MM.1S (cell line): ENCODE measurements around the gene HDAC10.

Source experiments
- DNase-seq: peaks from one replicate; pipeline ENCODE4 v3.0.0-alpha.2; 2015
- H2AFZ ChIP-seq: fragments of 300-600 bp; sonication (generic); 2 replicates; pipeline ENCODE4 v1.6.0; 2016; ENCODE audit warnings: antibody characterized with exemption, low read length
- H3F3A ChIP-seq: fragments of 300-600 bp; sonication (generic); 2 replicates; pipeline ENCODE4 v1.6.1; 2016; ENCODE audit warnings: mild to moderate bottlenecking, antibody characterized with exemption, low read length, moderate library complexity, mixed read lengths; ENCODE audit not compliant: insufficient read depth
- H3K27ac ChIP-seq: fragments of 300-600 bp; sonication (generic); 2 replicates; pipeline ENCODE4 v1.5.1; 2016; ENCODE audit warnings: mild to moderate bottlenecking, low read length
- H3K27me3 ChIP-seq: fragments of 300-600 bp; sonication (generic); replicated peaks from 2 replicates; pipeline ENCODE4 v1.6.0; 2016; ENCODE audit warnings: low read length; ENCODE audit not compliant: insufficient read depth
- H3K36me3 ChIP-seq: fragments of 300-600 bp; sonication (generic); replicated peaks from 2 replicates; pipeline ENCODE4 v1.6.1; 2016; ENCODE audit warnings: mild to moderate bottlenecking, low read length, mixed read lengths; ENCODE audit not compliant: insufficient read depth
- H3K4me1 ChIP-seq: fragments of 300-600 bp; sonication (generic); 2 replicates; pipeline ENCODE4 v1.6.1; 2016; ENCODE audit warnings: low read length, mixed read lengths
- H3K4me2 ChIP-seq: fragments of 300-600 bp; sonication (generic); 2 replicates; pipeline ENCODE4 v1.6.0; 2016; ENCODE audit warnings: low read depth, low read length
- H3K4me3 ChIP-seq: fragments of 300-600 bp; sonication (generic); 2 replicates; pipeline ENCODE4 v1.5.1; 2016; ENCODE audit warnings: low read length, mixed read lengths
- H3K79me2 ChIP-seq: fragments of 300-600 bp; sonication (generic); 2 replicates; pipeline ENCODE4 v1.6.1; 2016; ENCODE audit warnings: mixed run types, low read length, mixed read lengths
- H3K9ac ChIP-seq: fragments of 300-600 bp; sonication (generic); 2 replicates; pipeline ENCODE4 v1.6.1; 2016; ENCODE audit warnings: low read length, mixed read lengths
- H3K9me2 ChIP-seq: fragments of 300-600 bp; sonication (generic); replicated peaks from 2 replicates; pipeline ENCODE4 v1.6.1; 2016; ENCODE audit warnings: mild to moderate bottlenecking, low read length, mixed read lengths; ENCODE audit not compliant: insufficient read depth
- H3K9me3 ChIP-seq: fragments of 300-600 bp; sonication (generic); replicated peaks from 2 replicates; pipeline ENCODE4 v1.6.1; 2016; ENCODE audit warnings: mild to moderate bottlenecking, low read length, mixed read lengths; ENCODE audit not compliant: insufficient read depth
- H4K20me1 ChIP-seq: fragments of 300-600 bp; sonication (generic); 2 replicates; pipeline ENCODE4 v1.6.1; 2016; ENCODE audit warnings: mild to moderate bottlenecking, low read length, moderate library complexity, mixed read lengths; ENCODE audit not compliant: insufficient read depth
- EZH2 ChIP-seq: fragments of 300-600 bp; sonication (generic); optimal IDR thresholded peaks from 2 replicates; pipeline ENCODE3; 2017; ENCODE audit warnings: low read depth, mild to moderate bottlenecking, antibody characterized with exemption, low read length, mixed read lengths
- EZH2phosphoT487 ChIP-seq: fragments of 300-600 bp; sonication (generic); IDR thresholded peaks from 2 replicates; pipeline ENCODE4 v1.6.1; 2018; ENCODE audit warnings: antibody characterized with exemption, low read length
- TF ChIP-seq, protein P1 (sequence below): fragments of 300-600 bp; sonication (generic); IDR thresholded peaks from 2 replicates; pipeline ENCODE4 v1.5.1; 2016; ENCODE audit warnings: antibody characterized with exemption, low read length, mixed read lengths

HDAC10 gene, protein sequence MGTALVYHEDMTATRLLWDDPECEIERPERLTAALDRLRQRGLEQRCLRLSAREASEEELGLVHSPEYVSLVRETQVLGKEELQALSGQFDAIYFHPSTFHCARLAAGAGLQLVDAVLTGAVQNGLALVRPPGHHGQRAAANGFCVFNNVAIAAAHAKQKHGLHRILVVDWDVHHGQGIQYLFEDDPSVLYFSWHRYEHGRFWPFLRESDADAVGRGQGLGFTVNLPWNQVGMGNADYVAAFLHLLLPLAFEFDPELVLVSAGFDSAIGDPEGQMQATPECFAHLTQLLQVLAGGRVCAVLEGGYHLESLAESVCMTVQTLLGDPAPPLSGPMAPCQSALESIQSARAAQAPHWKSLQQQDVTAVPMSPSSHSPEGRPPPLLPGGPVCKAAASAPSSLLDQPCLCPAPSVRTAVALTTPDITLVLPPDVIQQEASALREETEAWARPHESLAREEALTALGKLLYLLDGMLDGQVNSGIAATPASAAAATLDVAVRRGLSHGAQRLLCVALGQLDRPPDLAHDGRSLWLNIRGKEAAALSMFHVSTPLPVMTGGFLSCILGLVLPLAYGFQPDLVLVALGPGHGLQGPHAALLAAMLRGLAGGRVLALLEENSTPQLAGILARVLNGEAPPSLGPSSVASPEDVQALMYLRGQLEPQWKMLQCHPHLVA

DNA sequence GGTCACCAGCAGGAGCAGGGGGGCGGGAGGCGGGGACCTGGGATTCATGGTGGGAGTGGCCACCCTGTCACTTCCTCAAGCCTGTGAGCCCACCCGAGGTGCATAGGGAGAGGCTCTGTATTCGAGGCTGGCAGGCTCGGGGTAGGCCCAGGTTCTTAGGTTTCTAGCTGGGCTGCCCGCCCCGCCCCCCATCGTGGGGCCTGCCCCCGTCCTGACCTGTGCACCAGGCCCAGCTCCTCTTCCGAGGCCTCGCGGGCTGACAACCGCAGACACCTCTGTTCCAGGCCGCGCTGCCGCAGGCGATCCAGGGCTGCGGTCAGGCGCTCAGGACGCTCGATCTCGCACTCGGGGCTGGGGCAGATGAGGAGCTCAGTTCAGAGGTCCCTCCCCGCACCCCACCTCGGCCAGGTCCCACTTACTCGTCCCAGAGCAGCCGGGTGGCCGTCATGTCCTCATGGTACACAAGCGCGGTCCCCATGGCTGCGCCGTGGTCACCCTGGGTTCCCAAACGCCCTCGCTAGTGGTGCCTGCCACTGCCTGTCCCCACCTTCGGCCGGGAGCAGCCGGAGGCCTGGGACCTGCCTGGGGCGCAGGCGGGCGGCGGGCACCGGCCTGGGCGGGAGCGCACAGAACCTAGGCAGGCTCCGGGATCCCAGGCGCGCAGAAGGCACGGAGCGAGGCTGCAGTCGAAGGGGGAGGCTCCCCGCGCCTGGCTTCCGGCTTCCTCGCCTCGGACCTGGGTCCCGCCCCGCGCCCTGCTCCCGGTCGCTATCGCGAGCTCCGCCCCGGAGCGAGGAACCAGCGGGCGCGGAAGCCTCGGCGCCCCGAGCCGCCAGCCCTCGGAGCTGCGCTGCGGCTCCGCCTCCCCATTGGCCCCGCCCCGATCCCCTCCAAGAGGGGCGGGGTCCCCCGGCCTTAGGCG, at the start of gene HDAC10:
Gene HDAC10 (minus strand): TSS at position 711 of the 922 bp plus-strand sequence. CDS start 233 bp downstream, at position 478.
- peak within 1 kb of the TSS; percentile 92 for H3K9ac ChIP-seq
- TF ChIP-seq EZH2, result no peak
- TF ChIP-seq, protein P1, sequence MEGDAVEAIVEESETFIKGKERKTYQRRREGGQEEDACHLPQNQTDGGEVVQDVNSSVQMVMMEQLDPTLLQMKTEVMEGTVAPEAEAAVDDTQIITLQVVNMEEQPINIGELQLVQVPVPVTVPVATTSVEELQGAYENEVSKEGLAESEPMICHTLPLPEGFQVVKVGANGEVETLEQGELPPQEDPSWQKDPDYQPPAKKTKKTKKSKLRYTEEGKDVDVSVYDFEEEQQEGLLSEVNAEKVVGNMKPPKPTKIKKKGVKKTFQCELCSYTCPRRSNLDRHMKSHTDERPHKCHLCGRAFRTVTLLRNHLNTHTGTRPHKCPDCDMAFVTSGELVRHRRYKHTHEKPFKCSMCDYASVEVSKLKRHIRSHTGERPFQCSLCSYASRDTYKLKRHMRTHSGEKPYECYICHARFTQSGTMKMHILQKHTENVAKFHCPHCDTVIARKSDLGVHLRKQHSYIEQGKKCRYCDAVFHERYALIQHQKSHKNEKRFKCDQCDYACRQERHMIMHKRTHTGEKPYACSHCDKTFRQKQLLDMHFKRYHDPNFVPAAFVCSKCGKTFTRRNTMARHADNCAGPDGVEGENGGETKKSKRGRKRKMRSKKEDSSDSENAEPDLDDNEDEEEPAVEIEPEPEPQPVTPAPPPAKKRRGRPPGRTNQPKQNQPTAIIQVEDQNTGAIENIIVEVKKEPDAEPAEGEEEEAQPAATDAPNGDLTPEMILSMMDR, result no peak
- TF ChIP-seq EZH2phosphoT487, result no peak
- peak within 1 kb of the TSS; percentile 52 for H2AFZ ChIP-seq
- no peaks in the 10 kb centered on the region for H3K36me3 ChIP-seq
- DNase-seq, result peak; percentile 87
- peak within 1 kb of the TSS; percentile 93 for H3K4me2 ChIP-seq
- peaks cover 34% of the 10 kb centered on the region for H3K79me2 ChIP-seq
- H3K4me3 ChIP-seq, result peak within 1 kb of the TSS; percentile 88
- H3K27ac ChIP-seq, result peak within 1 kb of the TSS; percentile 68
- H3K9me2 ChIP-seq, result no peaks in the 10 kb centered on the region
- peaks cover 32% of the 10 kb centered on the region for H3K4me1 ChIP-seq
- no peaks in the 10 kb centered on the region for H4K20me1 ChIP-seq
- peaks cover 29% of the 10 kb centered on the region for H3F3A ChIP-seq
- H3K27me3 ChIP-seq, result no peaks in the 10 kb centered on the region
- no peaks in the 10 kb centered on the region for H3K9me3 ChIP-seq

DNA sequence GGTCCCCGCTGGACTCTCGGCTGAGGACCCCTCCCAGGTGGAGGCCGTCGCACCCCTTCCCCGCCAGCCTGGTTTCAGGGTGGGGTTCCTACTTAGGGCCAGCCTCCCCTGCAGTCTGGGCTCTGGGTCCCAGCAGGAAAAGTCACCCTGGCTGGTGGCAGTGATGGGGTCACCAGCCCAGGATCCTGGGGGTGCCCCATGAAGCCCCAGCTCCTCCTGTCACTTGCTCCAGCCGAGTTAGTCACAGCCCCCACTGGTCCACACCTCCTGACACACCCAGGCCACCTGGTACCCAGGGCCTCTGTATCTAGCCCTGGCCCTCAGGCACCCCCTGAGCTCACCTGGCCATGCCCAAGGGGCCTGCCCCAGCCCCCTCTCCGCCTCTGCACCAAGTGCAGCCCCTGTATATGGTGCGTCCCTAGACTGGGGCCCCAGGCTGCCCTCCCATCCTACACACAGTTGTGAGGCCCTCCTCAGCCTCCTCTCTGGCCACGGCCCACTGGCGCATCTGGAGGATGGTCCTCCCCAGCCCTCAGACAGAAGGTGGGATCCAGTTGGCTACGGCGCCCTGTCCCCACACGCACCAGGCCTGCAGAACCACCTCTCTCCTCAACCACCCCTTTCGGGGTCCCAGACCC, 49.7 kb upstream of the HDAC10 start:
- H4K20me1 ChIP-seq, result no peaks in the 10 kb centered on the region
- no peak overlapping the region for H3K9ac ChIP-seq
- H3K27ac ChIP-seq, result no peak overlapping the region

More for the DNA sequence above, 49.7 kb upstream of the HDAC10 start:
- DNase-seq, result no peak
- Histone ChIP-seq H3F3A (no peaks in the 10 kb centered on the region), H3K79me2 (peaks cover 29% of the 10 kb centered on the region), H2AFZ (no peak overlapping the region), H3K36me3 (no peaks in the 10 kb centered on the region), H3K9me2 (no peaks in the 10 kb centered on the region), H3K4me3 (no peak overlapping the region), H3K27me3 (no peaks in the 10 kb centered on the region), H3K9me3 (no peaks in the 10 kb centered on the region), H3K4me2 (no peak overlapping the region), H3K4me1 (0 out of 2 replicates have a peak, but pooled peaks cover under 1% of the 10 kb centered on the region)
- TF ChIP-seq, protein P1, result no peak
- no peak for TF ChIP-seq EZH2
- no peak for TF ChIP-seq EZH2phosphoT487
